ENCODE results near the gene PPP6R2.

The PPP6R2 gene

DNA sequence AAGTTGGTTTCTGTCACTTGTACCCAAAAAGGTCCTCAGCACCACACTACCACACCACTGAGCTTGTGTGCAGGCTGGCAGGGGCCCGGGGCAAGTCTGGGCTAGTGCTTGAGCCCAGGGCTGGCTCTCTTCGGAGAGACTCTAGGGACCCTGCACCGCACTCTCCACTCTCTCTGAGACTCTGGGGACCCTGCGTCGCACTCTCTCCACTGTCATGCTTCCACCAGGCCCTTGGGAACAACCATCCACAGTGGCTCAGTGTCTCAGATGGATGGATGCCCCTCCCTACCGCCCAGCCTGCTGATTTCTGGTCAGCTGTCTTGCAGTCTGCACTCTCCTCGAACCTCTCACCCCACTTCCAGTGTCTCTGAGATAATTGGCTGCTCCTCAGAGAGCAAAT lies 133.7 kb downstream of the PPP6R2 start:
- no peak overlapping the region for H3K27ac ChIP-seq
- DNase-seq (ENCODE audit: low spot score): no peak
- TF ChIP-seq, protein P1, sequence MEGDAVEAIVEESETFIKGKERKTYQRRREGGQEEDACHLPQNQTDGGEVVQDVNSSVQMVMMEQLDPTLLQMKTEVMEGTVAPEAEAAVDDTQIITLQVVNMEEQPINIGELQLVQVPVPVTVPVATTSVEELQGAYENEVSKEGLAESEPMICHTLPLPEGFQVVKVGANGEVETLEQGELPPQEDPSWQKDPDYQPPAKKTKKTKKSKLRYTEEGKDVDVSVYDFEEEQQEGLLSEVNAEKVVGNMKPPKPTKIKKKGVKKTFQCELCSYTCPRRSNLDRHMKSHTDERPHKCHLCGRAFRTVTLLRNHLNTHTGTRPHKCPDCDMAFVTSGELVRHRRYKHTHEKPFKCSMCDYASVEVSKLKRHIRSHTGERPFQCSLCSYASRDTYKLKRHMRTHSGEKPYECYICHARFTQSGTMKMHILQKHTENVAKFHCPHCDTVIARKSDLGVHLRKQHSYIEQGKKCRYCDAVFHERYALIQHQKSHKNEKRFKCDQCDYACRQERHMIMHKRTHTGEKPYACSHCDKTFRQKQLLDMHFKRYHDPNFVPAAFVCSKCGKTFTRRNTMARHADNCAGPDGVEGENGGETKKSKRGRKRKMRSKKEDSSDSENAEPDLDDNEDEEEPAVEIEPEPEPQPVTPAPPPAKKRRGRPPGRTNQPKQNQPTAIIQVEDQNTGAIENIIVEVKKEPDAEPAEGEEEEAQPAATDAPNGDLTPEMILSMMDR (IDR thresholded peaks at IDR 0.05): no peak
- no peak overlapping the region for H3K4me3 ChIP-seq

DNA sequence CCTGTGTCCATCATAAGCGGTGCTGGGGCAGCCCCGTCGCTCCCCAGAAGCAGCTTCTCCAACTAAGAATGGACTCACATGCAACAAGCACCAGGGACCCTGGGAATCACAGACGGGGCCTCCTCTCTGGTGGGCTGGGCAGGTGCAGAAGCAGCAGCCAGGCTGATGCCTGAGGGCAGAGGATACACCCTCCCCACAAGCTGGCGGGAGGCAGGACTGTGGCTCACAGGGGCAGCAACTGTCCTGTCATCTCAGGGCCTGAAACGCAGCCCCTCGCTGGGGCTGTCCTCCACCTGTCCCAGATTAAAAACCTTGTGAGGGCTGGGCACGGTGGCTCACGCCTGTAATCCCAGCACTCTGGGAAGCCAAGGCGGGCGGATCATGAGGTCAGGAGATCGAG lies 134.8 kb downstream of the PPP6R2 start:
- no peak overlapping the region for H3K4me3 ChIP-seq
- TF ChIP-seq, protein P1 (IDR thresholded peaks at IDR 0.05): no peak

DNA sequence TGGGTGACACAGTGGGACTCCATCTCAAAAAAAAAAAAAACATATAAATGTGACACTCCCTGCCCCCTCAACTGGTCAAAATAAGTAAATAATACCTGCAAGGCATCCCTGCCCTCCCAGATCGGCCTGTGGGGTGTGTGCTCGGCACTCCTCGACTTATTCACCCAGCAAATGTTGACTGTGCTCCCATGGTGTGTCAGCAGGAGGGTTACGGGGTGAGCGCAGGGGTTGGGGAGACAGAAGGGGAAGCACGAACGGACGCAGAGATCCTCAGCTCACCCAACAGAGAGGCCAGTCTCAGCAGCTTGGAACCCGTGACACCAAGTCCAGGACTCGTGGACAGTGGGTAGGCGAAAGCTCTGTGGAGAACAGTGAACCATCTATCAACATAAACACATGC lies 136.6 kb downstream of the PPP6R2 start:
- H3K4me3 ChIP-seq: no peak overlapping the region
- no peak for DNase-seq (ENCODE audit: low spot score)
- H3K27ac ChIP-seq: no peak overlapping the region
- TF ChIP-seq, protein P1 (IDR thresholded peaks at IDR 0.05): no peak

More for the DNA sequence above, 134.8 kb downstream of the PPP6R2 start:
- no peak overlapping the region for H3K27ac ChIP-seq
- DNase-seq (ENCODE audit: low spot score): no peak

DNA sequence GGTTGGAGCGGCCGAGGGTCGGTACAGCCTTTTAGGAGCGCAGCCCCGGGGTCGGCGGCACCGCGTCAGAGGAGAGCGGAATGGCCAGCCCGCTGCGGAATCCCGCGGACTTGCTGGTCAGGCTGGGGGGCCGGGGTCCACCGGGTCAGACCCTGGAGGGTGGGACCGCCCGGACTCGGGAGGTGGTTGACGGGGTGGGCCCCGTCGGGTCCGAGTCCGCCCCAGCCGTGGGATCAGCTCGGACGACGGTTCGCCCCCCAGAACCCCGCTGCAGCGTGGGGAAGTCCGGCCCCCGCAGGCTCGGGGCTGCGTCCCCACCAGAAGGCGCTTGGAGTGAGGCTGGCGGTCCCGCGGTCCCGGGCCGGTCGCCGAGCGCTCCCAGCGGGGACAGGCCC lies 137.9 kb downstream of the PPP6R2 start:
- Histone ChIP-seq H3K4me3 (peak overlapping the region; percentile 70), H3K27ac (no peak overlapping the region)
- no peak for DNase-seq (ENCODE audit: low spot score)
- TF ChIP-seq, protein P1 (IDR thresholded peaks at IDR 0.05): no peak

DNA sequence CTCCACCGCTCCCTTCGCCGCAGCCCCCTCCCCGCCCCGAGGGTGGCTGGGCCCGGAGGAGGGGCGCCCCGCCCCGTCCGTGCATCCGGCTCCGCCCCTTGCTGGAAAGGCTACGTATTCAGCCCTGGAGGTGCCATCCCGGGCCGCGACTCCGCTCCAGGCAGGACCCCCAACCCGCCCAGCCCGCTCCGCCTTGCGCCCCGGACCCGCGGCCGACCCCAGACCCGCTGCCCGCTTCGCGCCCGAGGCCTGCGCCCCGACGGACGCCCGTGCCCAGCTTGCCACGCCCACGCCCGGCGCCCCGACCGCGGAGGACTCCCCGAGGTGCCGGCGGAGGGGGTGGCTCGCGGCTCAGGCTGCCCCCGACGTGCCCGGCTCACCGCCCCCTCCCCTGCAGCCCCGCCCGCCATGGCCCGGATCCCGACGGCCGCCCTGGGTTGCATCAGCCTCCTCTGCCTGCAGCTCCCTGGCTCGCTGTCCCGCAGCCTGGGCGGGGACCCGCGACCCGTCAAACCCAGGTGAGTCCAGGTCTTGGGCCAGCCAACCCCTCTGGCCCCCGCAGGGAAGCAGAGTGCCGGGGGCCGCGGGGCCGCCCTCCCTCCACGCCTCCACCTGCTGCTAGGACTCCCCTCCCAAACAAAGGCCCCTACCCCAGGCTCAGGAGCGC lies 138.4 kb downstream of the PPP6R2 start, which contains the start of gene ADM2:
Gene ADM2 (plus strand): TSS at position 104 of the 667 bp plus-strand sequence. CDS start 305 bp downstream, at position 409.
- peak within 1 kb of the TSS; percentile 70 for H3K4me3 ChIP-seq
- TF ChIP-seq, protein P1 (IDR thresholded peaks at IDR 0.05): no peak
- no peak within 1 kb of the TSS for H3K27ac ChIP-seq
- no peak for DNase-seq (ENCODE audit: low spot score)

DNA sequence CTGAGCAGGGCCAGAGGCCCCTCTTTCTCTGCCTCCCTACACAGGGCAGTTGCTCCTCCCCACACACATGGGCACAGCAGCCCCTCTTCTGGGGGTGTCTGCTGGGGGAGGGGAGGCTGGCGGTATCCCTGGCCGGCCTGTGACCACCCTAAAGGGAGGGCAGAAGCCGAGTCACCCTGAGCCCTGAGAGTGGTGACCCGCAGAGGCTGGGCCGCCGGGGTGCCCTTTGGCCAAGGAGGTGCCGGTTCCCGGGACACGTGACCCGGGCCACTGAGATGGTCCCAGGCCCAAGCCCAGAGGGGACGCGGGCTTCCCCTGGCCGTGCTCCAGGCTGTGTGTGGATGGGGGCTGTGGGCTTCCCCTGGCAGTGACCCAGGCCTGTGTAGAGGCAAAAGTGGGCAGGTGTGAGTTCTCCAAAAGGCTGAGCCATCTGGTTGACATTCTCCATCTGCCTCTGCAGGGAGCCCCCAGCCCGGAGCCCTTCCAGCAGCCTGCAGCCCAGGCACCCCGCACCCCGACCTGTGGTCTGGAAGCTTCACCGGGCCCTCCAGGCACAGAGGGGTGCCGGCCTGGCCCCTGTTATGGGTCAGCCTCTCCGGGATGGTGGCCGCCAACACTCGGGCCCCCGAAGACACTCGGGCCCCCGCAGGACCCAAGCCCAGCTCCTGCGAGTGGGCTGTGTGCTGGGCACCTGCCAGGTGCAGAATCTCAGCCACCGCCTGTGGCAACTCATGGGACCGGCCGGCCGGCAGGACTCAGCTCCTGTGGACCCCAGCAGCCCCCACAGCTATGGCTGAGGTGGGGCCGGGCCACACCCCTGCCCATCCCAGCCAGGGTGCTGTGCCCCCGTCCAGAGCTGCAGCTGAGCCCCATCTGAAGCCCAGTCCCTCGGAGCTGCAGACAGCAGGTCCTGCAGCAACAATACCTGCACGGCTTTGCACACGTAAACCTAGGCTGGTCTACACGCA lies 139.3 kb downstream of the PPP6R2 start:
- no peak for DNase-seq (ENCODE audit: low spot score)
- Histone ChIP-seq H3K27ac (no peak overlapping the region), H3K4me3 (peak overlapping the region; percentile 70)

More for the DNA sequence above, 139.3 kb downstream of the PPP6R2 start:
- TF ChIP-seq, protein P1 (IDR thresholded peaks at IDR 0.05): no peak

Data from coronary artery (tissue), 2 donors.